H1 (cell line): ENCODE measurements around the gene LDAH.

Experiments used
- BACH1 ChIP-seq: IDR thresholded peaks from 2 replicates; pipeline ENCODE4 v1.6.1; 2012; ENCODE audit warnings: low read length, improper control_type of control experiment
- CEBPB ChIP-seq: IDR thresholded peaks from 2 replicates; pipeline ENCODE4 v1.6.1; 2012; ENCODE audit warnings: low read depth, low read length
- EP300 ChIP-seq, 2 experiments: IDR thresholded peaks; 1 replicate in 1 of 2; 2 replicates in 1 of 2; pipeline ENCODE4 v1.6.1; 2011 to 2012; ENCODE audit warnings: low read depth in 2 of 2, low read length in 2 of 2, mild to moderate bottlenecking in 2 of 2, borderline replicate concordance in 1 of 2, inconsistent platforms in 1 of 2, moderate library complexity in 1 of 2
- EZH2 ChIP-seq: fragments of 200-600 bp; sonication (generic); IDR thresholded peaks from 2 replicates; pipeline ENCODE4 v1.7.1; 2012; ENCODE audit warnings: low read depth, mild to moderate bottlenecking, moderate library complexity, low read length, inconsistent platforms; ENCODE audit not compliant: severe bottlenecking
- GABPA ChIP-seq: IDR thresholded peaks from 2 replicates; pipeline ENCODE4 v1.6.1; 2011; ENCODE audit warnings: mild to moderate bottlenecking, low read length, moderate library complexity, borderline replicate concordance; ENCODE audit not compliant: insufficient read depth
- HDAC2 ChIP-seq, 2 experiments: fragments of 300-600 bp in 1 of 2; sonication (generic) in 1 of 2; IDR thresholded peaks; 2 replicates each; pipeline ENCODE4 v1.6.1; 2011 to 2012; ENCODE audit warnings: low read depth in 2 of 2, low read length in 2 of 2, mild to moderate bottlenecking in 2 of 2, moderate library complexity in 2 of 2, borderline replicate concordance in 1 of 2, inconsistent platforms in 1 of 2
- NANOG ChIP-seq: IDR thresholded peaks from 2 replicates; pipeline ENCODE4 v1.6.1; 2011; ENCODE audit warnings: low read length, low read depth, mild to moderate bottlenecking, inconsistent platforms; ENCODE audit not compliant: insufficient read depth, poor library complexity, severe bottlenecking
- POLR2A ChIP-seq, 2 experiments: IDR thresholded peaks; 1 replicate in 1 of 2; 2 replicates in 1 of 2; pipeline ENCODE4 v1.6.1; 2011; ENCODE audit warnings: low read depth in 2 of 2, low read length in 2 of 2, mild to moderate bottlenecking in 2 of 2; ENCODE audit errors: control extremely low read depth in 1 of 2
- POLR2AphosphoS5 ChIP-seq: IDR thresholded peaks from 2 replicates; pipeline ENCODE4 v1.6.1; 2011; ENCODE audit warnings: low read depth, low read length
- SP2 ChIP-seq: IDR thresholded peaks from 2 replicates; pipeline ENCODE4 v1.6.1; 2012; ENCODE audit warnings: mild to moderate bottlenecking, low read length, inconsistent platforms
- TF ChIP-seq, protein P1 (sequence below): IDR thresholded peaks from 2 replicates; pipeline ENCODE4 v1.6.1; 2012; ENCODE audit warnings: inconsistent platforms
- TF ChIP-seq, protein P2 (sequence below), 3 experiments: IDR thresholded peaks; 1 replicate in 2 of 3; 2 replicates in 1 of 3; pipeline versions ENCODE4 v1.5.1 to v1.6.1; 2011; ENCODE audit warnings: low read length in 3 of 3, mild to moderate bottlenecking in 3 of 3, inconsistent platforms in 2 of 3, low read depth in 1 of 3, moderate library complexity in 1 of 3; ENCODE audit not compliant: insufficient read depth in 1 of 3; ENCODE audit errors: control extremely low read depth in 1 of 3

- no peak for TF ChIP-seq BACH1
- TF ChIP-seq GABPA, result no peak
- TF ChIP-seq, protein P1, sequence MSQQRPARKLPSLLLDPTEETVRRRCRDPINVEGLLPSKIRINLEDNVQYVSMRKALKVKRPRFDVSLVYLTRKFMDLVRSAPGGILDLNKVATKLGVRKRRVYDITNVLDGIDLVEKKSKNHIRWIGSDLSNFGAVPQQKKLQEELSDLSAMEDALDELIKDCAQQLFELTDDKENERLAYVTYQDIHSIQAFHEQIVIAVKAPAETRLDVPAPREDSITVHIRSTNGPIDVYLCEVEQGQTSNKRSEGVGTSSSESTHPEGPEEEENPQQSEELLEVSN, result no peak
- TF ChIP-seq, protein P2, sequence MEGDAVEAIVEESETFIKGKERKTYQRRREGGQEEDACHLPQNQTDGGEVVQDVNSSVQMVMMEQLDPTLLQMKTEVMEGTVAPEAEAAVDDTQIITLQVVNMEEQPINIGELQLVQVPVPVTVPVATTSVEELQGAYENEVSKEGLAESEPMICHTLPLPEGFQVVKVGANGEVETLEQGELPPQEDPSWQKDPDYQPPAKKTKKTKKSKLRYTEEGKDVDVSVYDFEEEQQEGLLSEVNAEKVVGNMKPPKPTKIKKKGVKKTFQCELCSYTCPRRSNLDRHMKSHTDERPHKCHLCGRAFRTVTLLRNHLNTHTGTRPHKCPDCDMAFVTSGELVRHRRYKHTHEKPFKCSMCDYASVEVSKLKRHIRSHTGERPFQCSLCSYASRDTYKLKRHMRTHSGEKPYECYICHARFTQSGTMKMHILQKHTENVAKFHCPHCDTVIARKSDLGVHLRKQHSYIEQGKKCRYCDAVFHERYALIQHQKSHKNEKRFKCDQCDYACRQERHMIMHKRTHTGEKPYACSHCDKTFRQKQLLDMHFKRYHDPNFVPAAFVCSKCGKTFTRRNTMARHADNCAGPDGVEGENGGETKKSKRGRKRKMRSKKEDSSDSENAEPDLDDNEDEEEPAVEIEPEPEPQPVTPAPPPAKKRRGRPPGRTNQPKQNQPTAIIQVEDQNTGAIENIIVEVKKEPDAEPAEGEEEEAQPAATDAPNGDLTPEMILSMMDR (IDR thresholded peaks at IDR 0.05; ENCODE audit: control extremely low read depth in 1 of 3, insufficient read depth in 1 of 3, low read depth in 1 of 3, low read length in 3 of 3), result no peak
- TF ChIP-seq CEBPB, result no peak
- no peak for TF ChIP-seq EP300 (IDR thresholded peaks at IDR 0.05; ENCODE audit: borderline replicate concordance in 1 of 2, low read depth in 2 of 2, low read length in 2 of 2)
- no peak for TF ChIP-seq HDAC2 (IDR thresholded peaks at IDR 0.05; ENCODE audit: borderline replicate concordance in 1 of 2, low read depth in 2 of 2, low read length in 2 of 2)
- TF ChIP-seq POLR2A (IDR thresholded peaks at IDR 0.05; ENCODE audit: control extremely low read depth in 1 of 2, low read depth in 2 of 2, low read length in 2 of 2), result no peak
- TF ChIP-seq POLR2AphosphoS5, result no peak
- no peak for TF ChIP-seq SP2
- TF ChIP-seq EZH2, result no peak
- no peak for TF ChIP-seq NANOG
Observed at GRCh38 chr2:20706217-20706616, 116.7 kb downstream of the LDAH start.
